PFSK-1 (cell line): ENCODE results near the gene TSPAN4.

Experiments
- FOXP2 ChIP-seq: optimal IDR thresholded peaks from 2 replicates; pipeline ENCODE3; 2011; ENCODE audit warnings: borderline replicate concordance, control low read depth, inconsistent platforms; ENCODE audit not compliant: insufficient read depth; ENCODE audit errors: extremely low read length, extremely low read depth
- POLR2AphosphoS5 ChIP-seq: IDR thresholded peaks from 2 replicates; pipeline ENCODE4 v1.6.1; 2012; ENCODE audit warnings: low read depth, mild to moderate bottlenecking, control low read depth, low read length, moderate library complexity
- REST ChIP-seq, 2 experiments: IDR thresholded peaks; 2 replicates each; pipeline versions ENCODE4 v1.6.1 to v1.8.0; 2011 to 2012; ENCODE audit warnings: low read depth in 2 of 2, low read length in 2 of 2, control low read depth in 1 of 2, inconsistent platforms in 1 of 2, mild to moderate bottlenecking in 1 of 2, moderate library complexity in 1 of 2; ENCODE audit not compliant: insufficient read depth in 1 of 2
- SIN3A ChIP-seq: IDR thresholded peaks from 2 replicates; pipeline ENCODE4 v1.6.1; 2012; ENCODE audit warnings: mild to moderate bottlenecking, low read length, moderate library complexity, borderline replicate concordance; ENCODE audit not compliant: insufficient read depth
- TAF1 ChIP-seq: IDR thresholded peaks from 2 replicates; pipeline ENCODE4 v1.6.1; 2012; ENCODE audit warnings: low read length, control low read depth, borderline replicate concordance; ENCODE audit not compliant: insufficient read depth

TSPAN4 gene

GRCh38 chr11:858762-859339 is 16.2 kb downstream of the TSPAN4 start:
- TF ChIP-seq TAF1 = no peak
- TF ChIP-seq FOXP2 = no peak
- no peak for TF ChIP-seq POLR2AphosphoS5
- no peak for TF ChIP-seq REST (IDR thresholded peaks at IDR 0.05; ENCODE audit: insufficient read depth in 1 of 2, low read depth in 2 of 2, low read length in 2 of 2)
- TF ChIP-seq SIN3A = no peak

GRCh38 chr11:859394-860131 is 16.9 kb downstream of the TSPAN4 start:
- TF ChIP-seq SIN3A (no peak), POLR2AphosphoS5 (no peak), FOXP2 (no peak), REST (IDR thresholded peaks at IDR 0.05; ENCODE audit: insufficient read depth in 1 of 2, low read depth in 2 of 2, low read length in 2 of 2) (no peak), TAF1 (no peak)

GRCh38 chr11:860234-861104 is 17.8 kb downstream of the TSPAN4 start:
- TF ChIP-seq SIN3A = no peak
- peak; percentile 26; the same call in 1 of the 2 replicates for TF ChIP-seq POLR2AphosphoS5

- TF ChIP-seq REST (IDR thresholded peaks at IDR 0.05; ENCODE audit: insufficient read depth in 1 of 2, low read depth in 2 of 2, low read length in 2 of 2) = no peak
Observed at GRCh38 chr11:861105-861479, 18.4 kb downstream of the TSPAN4 start.

- no peak; the same call in 1 of the 2 replicates for TF ChIP-seq POLR2AphosphoS5
- no peak for TF ChIP-seq FOXP2
- no peak for TF ChIP-seq REST (IDR thresholded peaks at IDR 0.05; ENCODE audit: insufficient read depth in 1 of 2, low read depth in 2 of 2, low read length in 2 of 2)
- no peak for TF ChIP-seq SIN3A
- no peak for TF ChIP-seq TAF1
Observed at GRCh38 chr11:862081-862661, 19.5 kb downstream of the TSPAN4 start.
